CD4-positive, alpha-beta T cell (primary cell): Measurements from ENCODE around the gene SNTG2. TPM values are rescaled to one million over a fixed set of nuclear protein-coding genes. Genes with fewer than 3 reads are reported as not detected.

Experiments
- ATAC-seq: fragments of 200-7000 bp; cut with Tn5 transposase; one replicate; pipeline ENCODE4 v1.10.0; 2022; ENCODE audit warnings: mild to moderate bottlenecking; ENCODE audit not compliant: poor library complexity
- CTCF ChIA-PET: fragments of 350-600 bp; sonication (Branson Sonifier 250); formaldehyde crosslinking; loops from one replicate; lab custom pipeline; 2021; ENCODE audit warnings: antibody characterized with exemption, inconsistent platforms; lab: Charles Lee
- POLR2A ChIA-PET: fragments of 350-600 bp; sonication (Branson Sonifier 250); formaldehyde crosslinking; loops from one replicate; lab custom pipeline; 2021; ENCODE audit warnings: antibody characterized with exemption, inconsistent platforms; lab: Charles Lee
- DNase-seq, 14 experiments: peaks; one replicate each; pipeline ENCODE4 v3.0.0-alpha.2; 2013 to 2020; ENCODE audit warnings: mixed read lengths in 2 of 14
- H3K27ac ChIP-seq, 2 donors: one replicate each; pipeline versions ENCODE4 v1.5.1 to v1.7.0; 2013; ENCODE audit warnings: low read length in 2 of 2, low read depth in 1 of 2, mild to moderate bottlenecking in 1 of 2
- H3K27me3 ChIP-seq, 2 experiments: 1 replicate in 1 of 2; 2 replicates in 1 of 2; pipeline versions ENCODE4 v1.6.1 to v1.7.0; 2013; ENCODE audit warnings: low read length in 2 of 2, control low read depth in 1 of 2, mild to moderate bottlenecking in 1 of 2, moderate library complexity in 1 of 2; ENCODE audit not compliant: insufficient read depth in 2 of 2, control insufficient read depth in 1 of 2
- H3K36me3 ChIP-seq: one replicate; pipeline ENCODE4 v1.6.1; 2013; ENCODE audit warnings: low read length, control low read depth; ENCODE audit not compliant: insufficient read depth
- H3K4me1 ChIP-seq: one replicate; pipeline ENCODE4 v1.6.1; 2013; ENCODE audit warnings: low read length, control low read depth; ENCODE audit not compliant: insufficient read depth
- H3K4me3 ChIP-seq: one replicate; pipeline ENCODE4 v1.5.1; 2013; ENCODE audit warnings: mild to moderate bottlenecking, low read length, moderate library complexity
- H3K9me3 ChIP-seq, 2 experiments: 1 replicate in 1 of 2; 2 replicates in 1 of 2; pipeline versions ENCODE4 v1.6.1 to v1.7.0; 2013; ENCODE audit warnings: low read length in 2 of 2, mild to moderate bottlenecking in 2 of 2, control low read depth in 1 of 2, moderate library complexity in 1 of 2; ENCODE audit not compliant: control insufficient read depth in 1 of 2, insufficient read depth in 1 of 2
- H3K27ac Mint-ChIP-seq: one replicate; pipeline ENCODE4 v1.8.0; 2020; ENCODE audit warnings: mixed read lengths
- H3K27me3 Mint-ChIP-seq: one replicate; pipeline ENCODE4 v1.8.0; 2021; ENCODE audit warnings: mixed read lengths
- H3K36me3 Mint-ChIP-seq: one replicate; pipeline ENCODE4 v1.8.0; 2021; ENCODE audit warnings: low read depth, mixed read lengths
- H3K4me1 Mint-ChIP-seq: one replicate; pipeline ENCODE4 v1.8.0; 2021; ENCODE audit warnings: low read depth, mixed read lengths
- H3K4me3 Mint-ChIP-seq: one replicate; pipeline ENCODE4 v1.8.0; 2020; ENCODE audit warnings: mild to moderate bottlenecking, mixed read lengths
- H3K9me3 Mint-ChIP-seq: one replicate; pipeline ENCODE4 v1.8.0; 2020; ENCODE audit warnings: mixed read lengths
- intact Hi-C, 2 experiments: fragments of 100-400 bp; cut with DNase I in 1 of 2; cut with micrococcal nuclease in 1 of 2; formaldehyde crosslinking; loops; one replicate each; pipeline versions ENCODE4 v1.15.1 to v1.9.0; 2023 to 2025; cut with DNase I, micrococcal nuclease
- total RNA-seq, 174 experiments: library from RNA in 2 of 174; stranded (reverse) in 2 of 174; gene quantifications; one replicate each; pipeline ENCODE4 v1.2.3 and lab custom pipeline; 2021 to 2026
- TF ChIP-seq, protein P1 (sequence below): fragments of 200-600 bp; IDR thresholded peaks from one replicate; pipeline ENCODE4 v1.8.0; 2022; ENCODE audit warnings: antibody characterized with exemption, mild to moderate bottlenecking

The SNTG2 gene
- total RNA-seq, 2 experiments from 2014 or later = 1.1 to 1.5 TPM

DNA sequence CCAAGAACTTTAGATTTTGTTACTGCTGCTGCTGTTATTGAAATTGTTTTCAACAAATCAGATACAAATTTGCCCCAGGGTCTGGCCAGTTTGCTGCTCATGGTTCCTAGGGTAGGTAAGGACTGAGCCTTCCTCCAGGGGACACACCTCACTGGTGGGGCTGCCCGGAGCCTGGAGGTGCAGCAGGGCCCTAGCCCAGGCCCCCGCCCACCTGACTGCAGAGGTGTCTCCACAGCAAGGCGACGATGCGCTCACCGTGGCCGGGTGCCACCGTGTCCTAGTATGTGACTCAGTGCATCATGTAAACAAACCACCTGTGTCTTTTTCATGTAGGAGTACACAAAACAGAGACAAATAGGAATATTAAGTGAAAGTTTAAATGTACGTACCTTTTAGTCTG is 309.1 kb downstream of the SNTG2 start:
- no peaks in the 10 kb centered on the region for H3K4me1 Mint-ChIP-seq
- H3K9me3 ChIP-seq = no peaks in the 10 kb centered on the region
- no peak for DNase-seq
- H3K27me3 ChIP-seq = peaks cover 0 to 5% of the 10 kb centered on the region in 2 experiments
- TF ChIP-seq, protein P1, sequence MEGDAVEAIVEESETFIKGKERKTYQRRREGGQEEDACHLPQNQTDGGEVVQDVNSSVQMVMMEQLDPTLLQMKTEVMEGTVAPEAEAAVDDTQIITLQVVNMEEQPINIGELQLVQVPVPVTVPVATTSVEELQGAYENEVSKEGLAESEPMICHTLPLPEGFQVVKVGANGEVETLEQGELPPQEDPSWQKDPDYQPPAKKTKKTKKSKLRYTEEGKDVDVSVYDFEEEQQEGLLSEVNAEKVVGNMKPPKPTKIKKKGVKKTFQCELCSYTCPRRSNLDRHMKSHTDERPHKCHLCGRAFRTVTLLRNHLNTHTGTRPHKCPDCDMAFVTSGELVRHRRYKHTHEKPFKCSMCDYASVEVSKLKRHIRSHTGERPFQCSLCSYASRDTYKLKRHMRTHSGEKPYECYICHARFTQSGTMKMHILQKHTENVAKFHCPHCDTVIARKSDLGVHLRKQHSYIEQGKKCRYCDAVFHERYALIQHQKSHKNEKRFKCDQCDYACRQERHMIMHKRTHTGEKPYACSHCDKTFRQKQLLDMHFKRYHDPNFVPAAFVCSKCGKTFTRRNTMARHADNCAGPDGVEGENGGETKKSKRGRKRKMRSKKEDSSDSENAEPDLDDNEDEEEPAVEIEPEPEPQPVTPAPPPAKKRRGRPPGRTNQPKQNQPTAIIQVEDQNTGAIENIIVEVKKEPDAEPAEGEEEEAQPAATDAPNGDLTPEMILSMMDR = no peak
- no peak overlapping the region for H3K4me3 Mint-ChIP-seq
- no peaks in the 10 kb centered on the region for H3K9me3 Mint-ChIP-seq
- intact Hi-C loops = no loop called here
- CTCF ChIA-PET = no interaction called here
- H3K27ac ChIP-seq = no peak overlapping the region
- H3K27ac Mint-ChIP-seq = no peak overlapping the region
- H3K4me3 ChIP-seq = no peak overlapping the region
- POLR2A ChIA-PET = no interaction called here
- no peak for ATAC-seq
- no peaks in the 10 kb centered on the region for H3K36me3 ChIP-seq
- H3K4me1 ChIP-seq = no peaks in the 10 kb centered on the region
- no peaks in the 10 kb centered on the region for H3K36me3 Mint-ChIP-seq
- peaks cover 6% of the 10 kb centered on the region for H3K27me3 Mint-ChIP-seq

DNA sequence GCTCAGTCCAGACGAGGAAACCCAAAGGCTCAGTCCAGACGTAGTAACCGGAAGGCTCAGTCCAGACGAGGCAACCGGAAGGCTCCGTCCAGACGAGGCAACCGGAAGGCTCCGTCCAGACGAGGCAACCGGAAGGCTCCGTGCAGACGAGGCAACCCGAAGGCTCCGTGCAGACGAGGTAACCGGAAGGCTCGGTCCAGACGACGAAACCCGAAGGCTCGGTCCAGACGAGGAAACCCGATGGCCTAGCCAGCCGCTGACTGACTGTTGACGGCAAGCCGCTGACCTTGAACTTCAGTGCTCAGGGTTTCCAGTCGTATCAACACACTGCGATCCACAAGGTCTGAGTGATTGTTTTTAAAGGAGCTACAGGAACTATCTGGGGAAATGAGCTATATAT is 312.0 kb downstream of the SNTG2 start:
- no peak overlapping the region for H3K4me3 Mint-ChIP-seq
- H3K27me3 Mint-ChIP-seq = peaks cover under 1% of the 10 kb centered on the region
- no peaks in the 10 kb centered on the region for H3K36me3 Mint-ChIP-seq
- Histone ChIP-seq H3K4me1 (no peaks in the 10 kb centered on the region), H3K27me3 (peaks cover 0 to 5% of the 10 kb centered on the region in 2 experiments), H3K36me3 (no peaks in the 10 kb centered on the region), H3K4me3 (no peak overlapping the region), H3K9me3 (peaks cover 0 to 4% of the 10 kb centered on the region in 2 experiments), H3K27ac (no peak overlapping the region)
- H3K27ac Mint-ChIP-seq = no peak overlapping the region
- intact Hi-C loops = no loop called here
- ATAC-seq (no peak), DNase-seq (no peak)
- no peaks in the 10 kb centered on the region for H3K4me1 Mint-ChIP-seq
- TF ChIP-seq, protein P1 = no peak
- H3K9me3 Mint-ChIP-seq = no peaks in the 10 kb centered on the region
- ChIA-PET CTCF (no interaction called here), POLR2A (no interaction called here)

DNA sequence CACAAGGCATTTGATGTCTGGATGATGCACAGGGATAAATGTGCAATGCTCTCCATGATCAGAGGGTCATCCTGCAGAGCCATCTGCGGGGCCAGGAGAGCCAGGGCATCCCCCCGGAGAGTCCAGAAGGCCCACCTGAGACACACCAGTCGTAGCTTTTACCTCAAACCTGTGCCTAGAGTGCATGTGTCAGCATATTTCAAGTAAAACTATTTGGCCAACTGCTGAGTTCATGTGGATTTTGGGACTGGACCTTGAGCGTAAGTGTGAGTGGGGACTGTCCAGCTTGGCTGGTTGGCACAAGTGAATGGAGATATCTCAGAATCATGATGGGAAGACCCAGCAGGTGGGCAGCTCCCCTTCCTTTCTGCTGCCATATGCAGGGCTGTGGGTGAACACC is 314.8 kb downstream of the SNTG2 start:
- no peak for DNase-seq

More for the DNA sequence above, 314.8 kb downstream of the SNTG2 start:
- TF ChIP-seq, protein P1 = no peak
- ChIA-PET CTCF (no interaction called here), POLR2A (no interaction called here)
- peaks cover 0 to 4% of the 10 kb centered on the region in 2 experiments for H3K9me3 ChIP-seq
- Mint-ChIP-seq H3K4me1 (no peaks in the 10 kb centered on the region), H3K27me3 (peaks cover 15% of the 10 kb centered on the region), H3K4me3 (no peak overlapping the region), H3K9me3 (no peaks in the 10 kb centered on the region), H3K27ac (no peak overlapping the region), H3K36me3 (no peaks in the 10 kb centered on the region)
- H3K27ac ChIP-seq = no peak overlapping the region
- no peaks in the 10 kb centered on the region for H3K4me1 ChIP-seq
- no peak for ATAC-seq
- H3K4me3 ChIP-seq = no peak overlapping the region
- intact Hi-C loops = no loop called here
- H3K27me3 ChIP-seq = no peaks in the 10 kb centered on the region
- no peaks in the 10 kb centered on the region for H3K36me3 ChIP-seq
